Measurements from ENCODE around the gene NUDT16L1. TPM values are rescaled to one million over a fixed set of nuclear protein-coding genes. Genes with fewer than 3 reads are reported as not detected.

The NUDT16L1 gene
- total RNA-seq, 1 experiment from 2014 or later, result 32.6 TPM

DNA sequence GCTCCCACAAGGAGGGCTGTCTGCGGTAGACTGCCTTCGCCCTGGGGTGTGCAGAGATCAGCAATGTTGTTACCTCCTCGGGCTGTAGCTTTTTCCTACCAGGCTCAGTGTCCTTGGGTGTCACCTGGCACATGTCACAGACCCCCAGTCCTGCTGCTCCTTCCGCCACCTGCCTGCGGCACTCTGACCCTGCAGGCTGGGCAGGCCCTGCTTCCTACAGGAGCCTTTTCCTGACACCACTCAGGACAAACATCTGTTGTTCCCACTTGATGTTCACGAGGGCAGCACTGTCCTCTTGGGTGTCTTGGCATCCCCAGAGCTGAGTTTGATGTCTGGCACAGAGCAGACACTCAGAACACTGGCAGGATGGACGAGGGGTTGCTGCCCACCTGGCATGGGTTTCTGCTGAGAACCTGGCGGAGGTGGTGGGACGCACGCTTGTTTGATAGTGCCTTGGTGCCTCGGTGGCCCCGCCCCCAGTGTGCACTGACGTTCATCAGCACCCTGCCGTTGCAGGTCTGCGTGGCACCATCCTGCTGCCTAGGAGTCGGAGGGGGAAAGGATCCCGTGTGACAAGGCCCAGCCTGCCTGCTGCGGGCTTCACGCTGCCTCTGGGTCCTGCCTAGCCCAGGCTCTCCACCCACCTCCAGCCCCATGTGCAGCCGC, 26.7 kb upstream of the NUDT16L1 start:
- H3K9me3 Mint-ChIP-seq (ENCODE audit: low read depth, unreplicated experiment), result no peaks in the 10 kb centered on the region
- H3K4me1 Mint-ChIP-seq (ENCODE audit: low read depth, unreplicated experiment), result peaks cover 20% of the 10 kb centered on the region
- H3K4me3 Mint-ChIP-seq (ENCODE audit: low read depth, unreplicated experiment), result no peak overlapping the region
- intact Hi-C loops (cut with micrococcal nuclease; ENCODE audit: unreplicated experiment), result no loop called here
- CTCF ChIA-PET, result no interaction called here
- H3K27ac Mint-ChIP-seq (ENCODE audit: unreplicated experiment), result no peak overlapping the region
- peaks cover 29% of the 10 kb centered on the region for H3K36me3 Mint-ChIP-seq (ENCODE audit: insufficient read depth, unreplicated experiment)
- TF ChIP-seq, protein P1, sequence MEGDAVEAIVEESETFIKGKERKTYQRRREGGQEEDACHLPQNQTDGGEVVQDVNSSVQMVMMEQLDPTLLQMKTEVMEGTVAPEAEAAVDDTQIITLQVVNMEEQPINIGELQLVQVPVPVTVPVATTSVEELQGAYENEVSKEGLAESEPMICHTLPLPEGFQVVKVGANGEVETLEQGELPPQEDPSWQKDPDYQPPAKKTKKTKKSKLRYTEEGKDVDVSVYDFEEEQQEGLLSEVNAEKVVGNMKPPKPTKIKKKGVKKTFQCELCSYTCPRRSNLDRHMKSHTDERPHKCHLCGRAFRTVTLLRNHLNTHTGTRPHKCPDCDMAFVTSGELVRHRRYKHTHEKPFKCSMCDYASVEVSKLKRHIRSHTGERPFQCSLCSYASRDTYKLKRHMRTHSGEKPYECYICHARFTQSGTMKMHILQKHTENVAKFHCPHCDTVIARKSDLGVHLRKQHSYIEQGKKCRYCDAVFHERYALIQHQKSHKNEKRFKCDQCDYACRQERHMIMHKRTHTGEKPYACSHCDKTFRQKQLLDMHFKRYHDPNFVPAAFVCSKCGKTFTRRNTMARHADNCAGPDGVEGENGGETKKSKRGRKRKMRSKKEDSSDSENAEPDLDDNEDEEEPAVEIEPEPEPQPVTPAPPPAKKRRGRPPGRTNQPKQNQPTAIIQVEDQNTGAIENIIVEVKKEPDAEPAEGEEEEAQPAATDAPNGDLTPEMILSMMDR (IDR thresholded peaks at IDR 0.05; ENCODE audit: unreplicated experiment), result no peak
- H3K27me3 Mint-ChIP-seq (ENCODE audit: unreplicated experiment), result no peaks in the 10 kb centered on the region
- no peak for DNase-seq
- no TSS peak for BruUV-seq (replicated peaks)

DNA sequence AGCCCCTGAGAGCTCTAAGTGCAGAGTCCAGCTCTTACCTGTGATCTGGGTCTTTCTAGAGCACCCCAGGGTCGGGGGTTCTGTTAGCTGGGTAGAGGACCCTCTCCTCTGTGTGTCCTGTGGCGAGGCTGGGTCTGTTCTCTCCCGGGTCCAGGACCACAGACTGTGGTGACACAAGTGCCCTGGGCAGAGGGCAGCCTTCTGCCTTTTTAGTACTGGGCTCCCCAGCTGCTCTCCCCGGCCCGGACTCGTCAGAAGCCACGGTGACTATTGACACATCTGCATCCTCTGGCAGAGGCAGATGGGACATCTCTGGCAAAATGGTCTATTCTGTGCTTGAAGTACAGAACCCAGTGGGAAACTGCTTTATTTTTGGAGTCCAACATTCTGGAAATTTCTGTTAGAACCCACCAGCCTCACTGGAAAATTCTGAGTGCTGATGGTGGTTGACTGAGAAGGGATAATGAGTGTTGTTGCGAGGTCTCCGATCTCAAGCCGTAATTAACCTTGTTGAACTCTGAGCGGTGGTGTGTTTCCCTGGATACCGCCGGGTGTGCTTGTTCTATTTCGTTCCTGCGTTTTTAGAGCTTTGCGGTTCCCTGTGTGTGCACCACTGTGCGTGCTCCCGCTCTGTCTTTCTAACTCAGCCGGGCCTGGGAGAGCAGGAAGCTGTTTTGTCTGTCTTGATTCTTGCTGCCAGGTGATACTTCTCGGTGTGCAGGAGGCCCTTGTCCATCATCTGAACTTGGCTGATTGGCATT, 26.0 kb upstream of the NUDT16L1 start:
- Mint-ChIP-seq H3K27me3 (ENCODE audit: unreplicated experiment) (no peaks in the 10 kb centered on the region), H3K9me3 (ENCODE audit: low read depth, unreplicated experiment) (no peaks in the 10 kb centered on the region), H3K36me3 (ENCODE audit: insufficient read depth, unreplicated experiment) (peaks cover 29% of the 10 kb centered on the region), H3K4me3 (ENCODE audit: low read depth, unreplicated experiment) (no peak overlapping the region), H3K4me1 (ENCODE audit: low read depth, unreplicated experiment) (peaks cover 20% of the 10 kb centered on the region), H3K27ac (ENCODE audit: unreplicated experiment) (no peak overlapping the region)
- no peak for DNase-seq
- TF ChIP-seq, protein P1 (IDR thresholded peaks at IDR 0.05; ENCODE audit: unreplicated experiment), result no peak
- BruUV-seq (replicated peaks), result no TSS peak
- CTCF ChIA-PET, result no interaction called here
- intact Hi-C loops (cut with micrococcal nuclease; ENCODE audit: unreplicated experiment), result no loop called here

DNA sequence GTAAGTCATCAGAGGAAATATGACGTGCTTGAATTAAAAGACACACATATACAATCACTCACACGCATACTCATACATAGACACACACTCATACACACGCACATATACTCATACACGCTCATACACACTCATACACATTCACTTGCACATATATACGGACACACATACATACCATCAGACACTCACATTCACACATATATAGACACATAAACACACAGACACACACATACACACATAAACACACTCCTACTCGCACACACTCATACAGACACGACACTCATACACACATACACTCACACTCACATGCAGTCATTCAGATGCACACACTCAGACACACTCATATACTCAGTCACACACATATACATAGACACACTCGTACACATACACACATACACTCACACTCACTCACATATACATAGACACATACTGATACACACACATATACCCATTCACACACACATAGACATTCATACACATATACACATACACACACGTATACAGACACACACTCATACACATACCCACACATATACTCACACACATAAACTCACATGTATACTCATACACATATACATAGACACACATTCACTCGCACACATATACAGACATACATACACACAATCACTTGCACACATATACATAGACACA, 24.9 kb upstream of the NUDT16L1 start:
- intact Hi-C loops (cut with micrococcal nuclease; ENCODE audit: unreplicated experiment), result no loop called here
- Mint-ChIP-seq H3K4me1 (ENCODE audit: low read depth, unreplicated experiment) (peaks cover 16% of the 10 kb centered on the region), H3K27ac (ENCODE audit: unreplicated experiment) (no peak overlapping the region), H3K27me3 (ENCODE audit: unreplicated experiment) (no peaks in the 10 kb centered on the region), H3K36me3 (ENCODE audit: insufficient read depth, unreplicated experiment) (peaks cover 21% of the 10 kb centered on the region), H3K9me3 (ENCODE audit: low read depth, unreplicated experiment) (no peaks in the 10 kb centered on the region), H3K4me3 (ENCODE audit: low read depth, unreplicated experiment) (no peak overlapping the region)
- BruUV-seq (replicated peaks), result no TSS peak
- no peak for DNase-seq
- CTCF ChIA-PET, result no interaction called here
- TF ChIP-seq, protein P1 (IDR thresholded peaks at IDR 0.05; ENCODE audit: unreplicated experiment), result no peak

DNA sequence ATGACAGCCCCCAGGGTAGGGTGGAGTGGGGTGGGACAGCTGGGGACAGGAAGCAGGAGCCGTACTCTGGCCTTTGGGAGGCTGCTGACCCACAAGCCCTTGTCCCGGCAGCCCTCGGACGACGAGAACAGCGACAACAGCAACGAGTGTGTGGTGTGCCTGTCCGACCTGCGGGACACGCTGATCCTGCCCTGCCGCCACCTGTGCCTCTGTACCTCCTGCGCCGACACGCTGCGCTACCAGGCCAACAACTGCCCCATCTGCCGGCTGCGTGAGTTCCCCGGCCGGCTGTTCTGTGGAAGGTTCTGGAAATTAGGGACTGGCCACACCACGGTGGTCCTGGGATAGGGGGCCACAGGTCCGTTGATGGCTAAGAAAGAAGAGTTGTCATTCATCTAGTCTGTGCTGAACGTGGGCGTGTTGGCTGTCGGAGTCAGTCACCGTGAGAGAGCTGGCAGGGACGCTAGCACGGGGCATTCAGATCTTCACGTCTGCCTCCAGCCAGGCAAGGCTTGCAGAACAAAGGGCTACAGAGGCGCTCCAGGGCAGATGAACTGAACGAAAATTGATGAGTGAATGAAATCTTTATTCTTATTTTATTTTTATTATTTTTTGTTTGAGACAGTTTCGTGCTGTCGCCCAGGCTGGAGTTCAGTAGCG, 19.8 kb upstream of the NUDT16L1 start:
- no peak for DNase-seq
- CTCF ChIA-PET, result no interaction called here
- BruUV-seq (replicated peaks), result no TSS peak
- peaks cover 38% of the 10 kb centered on the region for H3K36me3 Mint-ChIP-seq (ENCODE audit: insufficient read depth, unreplicated experiment)
- peaks cover 8% of the 10 kb centered on the region for H3K4me1 Mint-ChIP-seq (ENCODE audit: low read depth, unreplicated experiment)
- intact Hi-C loops (cut with micrococcal nuclease; ENCODE audit: unreplicated experiment), result no loop called here
- H3K9me3 Mint-ChIP-seq (ENCODE audit: low read depth, unreplicated experiment), result no peaks in the 10 kb centered on the region
- no peaks in the 10 kb centered on the region for H3K27me3 Mint-ChIP-seq (ENCODE audit: unreplicated experiment)
- H3K4me3 Mint-ChIP-seq (ENCODE audit: low read depth, unreplicated experiment), result no peak overlapping the region
- no peak overlapping the region for H3K27ac Mint-ChIP-seq (ENCODE audit: unreplicated experiment)
- TF ChIP-seq, protein P1 (IDR thresholded peaks at IDR 0.05; ENCODE audit: unreplicated experiment), result no peak

All from Calu3 (cell line).